Neural cell (in vitro differentiated cells): Measurements from ENCODE around the gene KLC4. TPM values are rescaled to one million over a fixed set of nuclear protein-coding genes. Genes with fewer than 3 reads are reported as not detected.

ENCODE experiments used
- H2AFZ ChIP-seq: fragments of 200-600, 300-800 bp; sonication (generic), shearing (Covaris generic); 2 replicates; pipeline ENCODE4 v1.6.0; 2014; ENCODE audit warnings: low read depth, mild to moderate bottlenecking, antibody characterized with exemption, low read length, moderate library complexity
- H3F3A ChIP-seq: fragments of 200-600 bp; shearing (Covaris generic); 2 replicates; pipeline ENCODE4 v1.6.1; 2016; ENCODE audit warnings: mild to moderate bottlenecking, moderate library complexity, mixed read lengths, antibody characterized with exemption, low read length; ENCODE audit not compliant: insufficient read depth, poor library complexity, severe bottlenecking
- H3K27ac ChIP-seq: fragments of 200-600, 300-800 bp; sonication (generic), shearing (Covaris generic); 2 replicates; pipeline ENCODE4 v1.5.1; 2014; ENCODE audit warnings: mild to moderate bottlenecking, low read length, moderate library complexity
- H3K27me3 ChIP-seq: fragments of 300-800, 200-600 bp; sonication (generic), shearing (Covaris generic); 2 replicates; pipeline ENCODE4 v1.6.0; 2014; ENCODE audit warnings: mild to moderate bottlenecking, low read depth, low read length, moderate library complexity; ENCODE audit not compliant: insufficient read depth
- H3K36me3 ChIP-seq: fragments of 300-800, 200-600 bp; sonication (generic), shearing (Covaris generic); 2 replicates; pipeline ENCODE4 v1.5.1; 2014; ENCODE audit warnings: mild to moderate bottlenecking, antibody characterized with exemption, low read length, moderate library complexity; ENCODE audit not compliant: insufficient read depth
- H3K4me2 ChIP-seq: fragments of 300-800, 200-600 bp; sonication (generic), shearing (Covaris generic); 2 replicates; pipeline ENCODE4 v1.6.0; 2014; ENCODE audit warnings: mild to moderate bottlenecking, low read length
- H3K4me3 ChIP-seq: fragments of 300-800, 200-600 bp; sonication (generic), shearing (Covaris generic); 2 replicates; pipeline ENCODE4 v1.5.1; 2014; ENCODE audit warnings: mild to moderate bottlenecking, low read length, moderate library complexity
- H3K79me2 ChIP-seq: fragments of 200-600 bp; shearing (Covaris generic); replicated peaks from 2 replicates; pipeline ENCODE4 v1.6.0; 2014; ENCODE audit warnings: mild to moderate bottlenecking, low read length, moderate library complexity; ENCODE audit not compliant: insufficient read depth
- H3K9ac ChIP-seq: fragments of 300-800, 200-600 bp; sonication (generic), shearing (Covaris generic); 2 replicates; pipeline ENCODE4 v1.6.1; 2016; ENCODE audit warnings: mild to moderate bottlenecking, low read length, mixed read lengths
- H3K9me2 ChIP-seq: fragments of 200-600 bp; shearing (Covaris generic); 2 replicates; pipeline ENCODE4 v1.6.1; 2016; ENCODE audit warnings: mild to moderate bottlenecking, low read length, mixed read lengths; ENCODE audit not compliant: insufficient read depth
- H3K9me3 ChIP-seq: fragments of 200-600, 300-800 bp; sonication (generic), shearing (Covaris generic); 2 replicates; pipeline ENCODE4 v1.6.1; 2016; ENCODE audit warnings: mild to moderate bottlenecking, mixed run types, low read length, moderate library complexity, mixed read lengths
- H4K20me1 ChIP-seq: fragments of 200-600 bp; shearing (Covaris generic); 2 replicates; pipeline ENCODE4 v1.6.1; 2016; ENCODE audit warnings: mild to moderate bottlenecking, mixed run types; ENCODE audit not compliant: insufficient read depth
- EP300 ChIP-seq: fragments of 450-650 bp; conservative IDR thresholded peaks from 2 replicates; pipeline ENCODE4 v1.6.1; 2014; ENCODE audit warnings: antibody characterized with exemption, mild to moderate bottlenecking, moderate library complexity; ENCODE audit not compliant: poor library complexity, severe bottlenecking
- EZH2 ChIP-seq: fragments of 200-600, 300-800 bp; shearing (Covaris generic), sonication (generic); IDR thresholded peaks from 2 replicates; pipeline ENCODE4 v1.6.1; 2014; ENCODE audit warnings: antibody characterized with exemption, low read length, borderline replicate concordance, mild to moderate bottlenecking; ENCODE audit not compliant: insufficient read depth, poor library complexity, severe bottlenecking
- MXI1 ChIP-seq: fragments of 450-650 bp; conservative IDR thresholded peaks from 2 replicates; pipeline ENCODE4 v1.6.1; 2014; ENCODE audit warnings: antibody characterized with exemption, mild to moderate bottlenecking; ENCODE audit not compliant: poor library complexity, severe bottlenecking
- POLR2AphosphoS5 ChIP-seq: IDR thresholded peaks from 2 replicates; pipeline ENCODE4 v1.6.1; 2012
- RAD21 ChIP-seq: fragments of 450-650 bp; conservative IDR thresholded peaks from 2 replicates; pipeline ENCODE4 v1.6.1; 2014; ENCODE audit warnings: antibody characterized with exemption, mild to moderate bottlenecking, moderate library complexity
- SMC3 ChIP-seq: fragments of 450-650 bp; conservative IDR thresholded peaks from 2 replicates; pipeline ENCODE4 v1.6.1; 2014; ENCODE audit warnings: antibody characterized with exemption, mild to moderate bottlenecking, moderate library complexity; ENCODE audit not compliant: poor library complexity
- TAF1 ChIP-seq: IDR thresholded peaks from 2 replicates; pipeline ENCODE4 v1.6.1; 2012; ENCODE audit warnings: low read depth
- polyA plus RNA-seq: library from polyadenylated mRNA; depleted of rRNA; stranded (reverse); fragments of >200 nt; gene quantifications from 2 replicates; pipeline ENCODE4 v1.2.3, GENCODE V29; 2014
- TF ChIP-seq, protein P1 (sequence below): IDR thresholded peaks from 2 replicates; pipeline ENCODE4 v1.6.1; 2012; ENCODE audit warnings: borderline replicate concordance
- TF ChIP-seq, protein P2 (sequence below): fragments of 450-650 bp; IDR thresholded peaks from 2 replicates; pipeline ENCODE4 v1.5.1; 2014; ENCODE audit warnings: antibody characterized with exemption, mild to moderate bottlenecking, moderate library complexity; ENCODE audit not compliant: poor library complexity, severe bottlenecking

KLC4 gene
- polyA plus RNA-seq, 1 donor from 2014 or later: 75.3 TPM

DNA sequence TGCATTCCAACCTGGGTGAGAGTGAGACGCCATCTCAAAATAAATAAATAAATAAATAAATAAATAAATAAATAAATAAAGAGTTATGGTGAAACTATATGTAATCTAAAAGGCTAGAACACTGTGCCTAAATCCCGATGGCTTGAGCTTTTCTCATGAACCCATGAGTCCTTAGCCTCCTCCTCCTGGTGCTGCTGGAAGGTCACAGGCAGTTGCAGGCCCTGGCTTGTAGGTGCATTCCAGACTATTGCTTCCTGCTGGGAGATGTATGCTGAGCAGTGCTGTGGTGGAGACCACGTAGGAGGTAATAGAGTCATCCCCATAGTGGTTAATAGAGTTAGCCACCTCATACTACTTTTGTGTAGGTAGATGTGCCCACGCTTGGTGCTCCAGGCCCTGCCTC, 29.2 kb downstream of the KLC4 start:
- no peak overlapping the region for H3K9ac ChIP-seq
- TF ChIP-seq, protein P1, sequence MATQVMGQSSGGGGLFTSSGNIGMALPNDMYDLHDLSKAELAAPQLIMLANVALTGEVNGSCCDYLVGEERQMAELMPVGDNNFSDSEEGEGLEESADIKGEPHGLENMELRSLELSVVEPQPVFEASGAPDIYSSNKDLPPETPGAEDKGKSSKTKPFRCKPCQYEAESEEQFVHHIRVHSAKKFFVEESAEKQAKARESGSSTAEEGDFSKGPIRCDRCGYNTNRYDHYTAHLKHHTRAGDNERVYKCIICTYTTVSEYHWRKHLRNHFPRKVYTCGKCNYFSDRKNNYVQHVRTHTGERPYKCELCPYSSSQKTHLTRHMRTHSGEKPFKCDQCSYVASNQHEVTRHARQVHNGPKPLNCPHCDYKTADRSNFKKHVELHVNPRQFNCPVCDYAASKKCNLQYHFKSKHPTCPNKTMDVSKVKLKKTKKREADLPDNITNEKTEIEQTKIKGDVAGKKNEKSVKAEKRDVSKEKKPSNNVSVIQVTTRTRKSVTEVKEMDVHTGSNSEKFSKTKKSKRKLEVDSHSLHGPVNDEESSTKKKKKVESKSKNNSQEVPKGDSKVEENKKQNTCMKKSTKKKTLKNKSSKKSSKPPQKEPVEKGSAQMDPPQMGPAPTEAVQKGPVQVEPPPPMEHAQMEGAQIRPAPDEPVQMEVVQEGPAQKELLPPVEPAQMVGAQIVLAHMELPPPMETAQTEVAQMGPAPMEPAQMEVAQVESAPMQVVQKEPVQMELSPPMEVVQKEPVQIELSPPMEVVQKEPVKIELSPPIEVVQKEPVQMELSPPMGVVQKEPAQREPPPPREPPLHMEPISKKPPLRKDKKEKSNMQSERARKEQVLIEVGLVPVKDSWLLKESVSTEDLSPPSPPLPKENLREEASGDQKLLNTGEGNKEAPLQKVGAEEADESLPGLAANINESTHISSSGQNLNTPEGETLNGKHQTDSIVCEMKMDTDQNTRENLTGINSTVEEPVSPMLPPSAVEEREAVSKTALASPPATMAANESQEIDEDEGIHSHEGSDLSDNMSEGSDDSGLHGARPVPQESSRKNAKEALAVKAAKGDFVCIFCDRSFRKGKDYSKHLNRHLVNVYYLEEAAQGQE: no peak
- no peak for TF ChIP-seq RAD21
- TF ChIP-seq, protein P2, sequence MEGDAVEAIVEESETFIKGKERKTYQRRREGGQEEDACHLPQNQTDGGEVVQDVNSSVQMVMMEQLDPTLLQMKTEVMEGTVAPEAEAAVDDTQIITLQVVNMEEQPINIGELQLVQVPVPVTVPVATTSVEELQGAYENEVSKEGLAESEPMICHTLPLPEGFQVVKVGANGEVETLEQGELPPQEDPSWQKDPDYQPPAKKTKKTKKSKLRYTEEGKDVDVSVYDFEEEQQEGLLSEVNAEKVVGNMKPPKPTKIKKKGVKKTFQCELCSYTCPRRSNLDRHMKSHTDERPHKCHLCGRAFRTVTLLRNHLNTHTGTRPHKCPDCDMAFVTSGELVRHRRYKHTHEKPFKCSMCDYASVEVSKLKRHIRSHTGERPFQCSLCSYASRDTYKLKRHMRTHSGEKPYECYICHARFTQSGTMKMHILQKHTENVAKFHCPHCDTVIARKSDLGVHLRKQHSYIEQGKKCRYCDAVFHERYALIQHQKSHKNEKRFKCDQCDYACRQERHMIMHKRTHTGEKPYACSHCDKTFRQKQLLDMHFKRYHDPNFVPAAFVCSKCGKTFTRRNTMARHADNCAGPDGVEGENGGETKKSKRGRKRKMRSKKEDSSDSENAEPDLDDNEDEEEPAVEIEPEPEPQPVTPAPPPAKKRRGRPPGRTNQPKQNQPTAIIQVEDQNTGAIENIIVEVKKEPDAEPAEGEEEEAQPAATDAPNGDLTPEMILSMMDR: no peak
- TF ChIP-seq EP300: no peak
- no peak for TF ChIP-seq SMC3
- no peak for TF ChIP-seq TAF1
- TF ChIP-seq MXI1: no peak
- TF ChIP-seq EZH2: no peak
- TF ChIP-seq POLR2AphosphoS5: no peak
- H3K27ac ChIP-seq: no peak overlapping the region
- no peaks in the 10 kb centered on the region for H3F3A ChIP-seq
- no peak overlapping the region for H2AFZ ChIP-seq
- H3K4me2 ChIP-seq: no peak overlapping the region
- no peak overlapping the region for H3K4me3 ChIP-seq
- H4K20me1 ChIP-seq: no peaks in the 10 kb centered on the region
- peaks cover 20% of the 10 kb centered on the region for H3K79me2 ChIP-seq
- no peaks in the 10 kb centered on the region for H3K9me3 ChIP-seq
- no peaks in the 10 kb centered on the region for H3K27me3 ChIP-seq
- no peaks in the 10 kb centered on the region for H3K36me3 ChIP-seq
- H3K9me2 ChIP-seq: no peaks in the 10 kb centered on the region

DNA sequence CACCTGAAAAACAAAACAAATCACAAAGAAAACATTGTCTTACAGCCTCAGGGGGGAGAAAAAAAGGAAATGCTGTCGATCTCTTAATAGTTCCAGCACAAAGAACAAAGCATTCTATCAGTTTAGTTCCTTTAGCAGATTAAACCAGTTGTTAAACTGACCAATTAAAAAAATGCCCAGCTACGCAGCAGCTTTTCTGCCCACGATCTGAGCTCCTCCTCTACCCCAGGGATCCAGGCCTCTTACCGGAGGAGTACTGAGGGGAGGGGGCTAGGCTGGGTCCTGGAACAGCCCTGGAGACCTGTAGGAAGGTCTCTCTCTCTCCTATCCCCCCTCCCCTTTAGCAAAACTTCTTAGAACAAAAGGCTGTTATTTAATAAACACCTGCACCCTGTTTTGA, 30.0 kb downstream of the KLC4 start:
- H3K27ac ChIP-seq: no peak overlapping the region
- H2AFZ ChIP-seq: no peak overlapping the region
- H3F3A ChIP-seq: no peaks in the 10 kb centered on the region
- H4K20me1 ChIP-seq: no peaks in the 10 kb centered on the region
- no peak for TF ChIP-seq TAF1
- TF ChIP-seq SMC3: no peak
- TF ChIP-seq, protein P1: no peak
- no peak for TF ChIP-seq POLR2AphosphoS5
- TF ChIP-seq, protein P2: no peak
- no peak for TF ChIP-seq EP300
- TF ChIP-seq RAD21: no peak
- no peak for TF ChIP-seq EZH2
- TF ChIP-seq MXI1: no peak
- no peaks in the 10 kb centered on the region for H3K27me3 ChIP-seq
- H3K9ac ChIP-seq: no peak overlapping the region
- H3K4me2 ChIP-seq: no peak overlapping the region
- no peaks in the 10 kb centered on the region for H3K9me2 ChIP-seq
- no peak overlapping the region for H3K4me3 ChIP-seq
- no peaks in the 10 kb centered on the region for H3K9me3 ChIP-seq
- no peaks in the 10 kb centered on the region for H3K36me3 ChIP-seq
- H3K79me2 ChIP-seq: peaks cover 17% of the 10 kb centered on the region
